CD14-positive monocyte (primary cell): ENCODE measurements around the gene RAB3C. TPM values are rescaled to one million over a fixed set of nuclear protein-coding genes. Genes with fewer than 3 reads are reported as not detected.

Experiments used
- DNase-seq, 3 donors: peaks; one replicate each; pipeline ENCODE4 v3.0.0-alpha.2; 2011 to 2022
- H2AFZ ChIP-seq: 2 replicates; pipeline ENCODE4 v1.6.0; 2012; ENCODE audit warnings: mild to moderate bottlenecking, low read depth, low read length, inconsistent platforms; ENCODE audit not compliant: insufficient read depth, poor library complexity, severe bottlenecking
- H3K27ac ChIP-seq, 2 donors: 1 replicate in 1 of 2; 2 replicates in 1 of 2; pipeline ENCODE4 v1.5.1; 2012 to 2013; ENCODE audit warnings: low read length in 2 of 2, control low read depth in 1 of 2, inconsistent platforms in 1 of 2, low read depth in 1 of 2, mild to moderate bottlenecking in 1 of 2
- H3K27me3 ChIP-seq, 2 donors: one replicate each; pipeline versions ENCODE4 v1.6.0 to v1.6.1; 2011 to 2013; ENCODE audit warnings: low read length in 2 of 2; ENCODE audit not compliant: control insufficient read depth in 2 of 2, insufficient read depth in 2 of 2
- H3K36me3 ChIP-seq, 2 donors: replicated peaks in 1 of 2; 1 replicate in 1 of 2; 2 replicates in 1 of 2; pipeline versions ENCODE4 v1.5.1 to v1.6.1; 2012 to 2013; ENCODE audit warnings: low read length in 2 of 2, control low read depth in 1 of 2, inconsistent platforms in 1 of 2, mild to moderate bottlenecking in 1 of 2; ENCODE audit not compliant: insufficient read depth in 2 of 2, control insufficient read depth in 1 of 2
- H3K4me1 ChIP-seq, 2 donors: 1 replicate in 1 of 2; 2 replicates in 1 of 2; pipeline versions ENCODE4 v1.5.1 to v1.6.1; 2012 to 2013; ENCODE audit warnings: low read length in 2 of 2, control low read depth in 1 of 2, inconsistent platforms in 1 of 2, mild to moderate bottlenecking in 1 of 2, moderate library complexity in 1 of 2; ENCODE audit not compliant: insufficient read depth in 2 of 2, control insufficient read depth in 1 of 2
- H3K4me2 ChIP-seq: replicated peaks from 2 replicates; pipeline ENCODE3; 2012; ENCODE audit warnings: low read length, moderate library complexity, mild to moderate bottlenecking; ENCODE audit not compliant: poor library complexity, severe bottlenecking; ENCODE audit errors: extremely low read depth
- H3K4me3 ChIP-seq, 3 experiments: fragments of 200-600 bp in 1 of 3; sonication (generic) in 1 of 3; replicated peaks in 1 of 3; 1 replicate in 2 of 3; 2 replicates in 1 of 3; pipeline ENCODE4 v1.5.1; 2011 to 2013; ENCODE audit warnings: low read length in 3 of 3, mild to moderate bottlenecking in 3 of 3, control low read depth in 2 of 3, low read depth in 2 of 3, inconsistent platforms in 1 of 3, moderate library complexity in 1 of 3
- H3K79me2 ChIP-seq: 2 replicates; pipeline ENCODE4 v1.6.0; 2012; ENCODE audit warnings: mild to moderate bottlenecking, control low read depth, inconsistent platforms, low read length, moderate library complexity; ENCODE audit not compliant: insufficient read depth
- H3K9ac ChIP-seq: 2 replicates; pipeline ENCODE4 v1.6.0; 2017; ENCODE audit warnings: low read length, mild to moderate bottlenecking; ENCODE audit not compliant: insufficient read depth, poor library complexity, severe bottlenecking
- H3K9me3 ChIP-seq, 2 donors: replicated peaks in 1 of 2; 1 replicate in 1 of 2; 2 replicates in 1 of 2; pipeline versions ENCODE4 v1.5.1 to v1.6.1; 2012 to 2013; ENCODE audit warnings: low read length in 2 of 2, control low read depth in 1 of 2; ENCODE audit not compliant: control insufficient read depth in 1 of 2, insufficient read depth in 1 of 2
- H4K20me1 ChIP-seq: 2 replicates; pipeline ENCODE4 v1.6.0; 2012; ENCODE audit warnings: mild to moderate bottlenecking, low read length, control low read depth, moderate library complexity; ENCODE audit not compliant: insufficient read depth
- H3K27ac Mint-ChIP-seq, 7 donors: one replicate each; pipeline ENCODE4 v1.8.0; 2020; ENCODE audit warnings: mild to moderate bottlenecking in 7 of 7, mixed read lengths in 7 of 7, moderate library complexity in 6 of 7, inconsistent platforms in 2 of 7
- H3K27me3 Mint-ChIP-seq, 3 donors: one replicate each; pipeline ENCODE4 v1.8.0; 2021 to 2022; ENCODE audit warnings: low read depth in 3 of 3, mild to moderate bottlenecking in 3 of 3, mixed read lengths in 3 of 3, moderate library complexity in 3 of 3, inconsistent platforms in 1 of 3
- H3K36me3 Mint-ChIP-seq, 2 donors: one replicate each; pipeline ENCODE4 v1.8.0; 2020; ENCODE audit warnings: mixed read lengths in 2 of 2, inconsistent platforms in 1 of 2, mild to moderate bottlenecking in 1 of 2
- H3K4me1 Mint-ChIP-seq: one replicate; pipeline ENCODE4 v1.8.0; 2020; ENCODE audit warnings: mild to moderate bottlenecking, mixed read lengths
- H3K4me3 Mint-ChIP-seq, 2 donors: one replicate each; pipeline ENCODE4 v1.8.0; 2020; ENCODE audit warnings: mild to moderate bottlenecking in 2 of 2, mixed read lengths in 2 of 2, moderate library complexity in 1 of 2
- H3K9me3 Mint-ChIP-seq, 7 donors: one replicate each; pipeline ENCODE4 v1.8.0; 2020 to 2022; ENCODE audit warnings: mixed read lengths in 7 of 7, mild to moderate bottlenecking in 6 of 7, moderate library complexity in 6 of 7, inconsistent platforms in 2 of 7
- CTCF ChIP-seq: fragments of 200-600 bp; IDR thresholded peaks from one replicate; pipeline ENCODE4 v1.8.0; 2022; ENCODE audit warnings: antibody characterized with exemption, mild to moderate bottlenecking
- WGBS: methylation state at CpG from one replicate; pipeline ENCODE4 v1.1.5; 2013; ENCODE audit warnings: missing lambda C conversion rate; ENCODE audit not compliant: insufficient coverage; 5-methylcytosine and 5-hydroxymethylcytosine counted together
- intact Hi-C, 2 donors: fragments of 100-400 bp; cut with micrococcal nuclease; formaldehyde crosslinking; loops; one replicate each; pipeline versions ENCODE4 v1.15.0 to v1.15.1; 2023
- polyA plus RNA-seq, 3 donors: library from polyadenylated mRNA; depleted of rRNA in 1 of 3; unstranded in 2 of 3; stranded (reverse) in 1 of 3; fragments of 300-500 nt in 2 of 3; fragments of >200 nt in 1 of 3; fragmentation: Illumina TruSeq in 2 of 3; gene quantifications; 1 replicate in 2 of 3; 2 replicates in 1 of 3; pipeline ENCODE4 v1.2.3, GENCODE V29; 2012 to 2021

The RAB3C gene
- polyA plus RNA-seq, 3 donors = under 0.01 to 0.81 TPM; not detected in 1

DNA sequence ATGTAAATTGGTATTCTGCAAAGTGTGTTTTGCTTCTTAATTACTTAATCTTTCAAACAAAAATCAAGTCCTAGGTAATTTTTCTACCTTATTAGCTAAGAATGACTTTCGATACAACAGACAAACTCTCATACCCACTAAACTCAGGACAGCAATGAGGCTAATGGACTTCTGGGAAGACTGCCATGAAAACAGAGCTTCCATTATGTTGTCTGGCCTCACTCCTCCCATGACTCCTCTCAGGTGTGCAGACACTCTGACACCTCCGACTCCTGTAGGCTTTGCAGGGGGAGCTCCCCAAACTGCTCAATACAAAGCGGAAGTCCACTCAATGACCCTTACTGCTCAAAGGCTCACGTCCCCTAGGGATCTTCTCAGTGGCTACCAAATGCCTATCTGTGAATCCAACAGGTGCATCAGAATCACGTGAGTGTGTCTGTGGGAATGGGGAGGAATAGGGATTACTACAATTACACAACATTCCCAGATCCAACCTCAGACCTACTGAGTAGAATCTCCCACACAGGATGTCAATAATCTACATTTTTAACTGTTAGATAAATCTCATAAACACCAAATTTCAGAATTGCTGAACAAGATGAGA, 289.9 kb downstream of the RAB3C start:
- Mint-ChIP-seq H3K4me1 (peaks cover 3% of the 10 kb centered on the region), H3K27me3 (peaks cover 0 to 5% (median 0%) of the 10 kb centered on the region in 3 donors), H3K9me3 (no peaks in the 10 kb centered on the region), H3K4me3 (no peak overlapping the region), H3K36me3 (no peaks in the 10 kb centered on the region), H3K27ac (no peak overlapping the region)
- Histone ChIP-seq H2AFZ (no peak overlapping the region), H3K9me3 (no peaks in the 10 kb centered on the region), H3K27ac (no peak overlapping the region), H3K9ac (no peak overlapping the region), H3K4me2 (no peak overlapping the region), H3K4me3 (no peak overlapping the region), H3K79me2 (no peaks in the 10 kb centered on the region), H3K4me1 (no peaks in the 10 kb centered on the region), H3K27me3 (no peaks in the 10 kb centered on the region), H3K36me3 (no peaks in the 10 kb centered on the region), H4K20me1 (no peaks in the 10 kb centered on the region)
- DNase-seq = no peak
- intact Hi-C loops = no loop called here
- TF ChIP-seq CTCF = no peak
- 100% methylated on average over 2 of the region's 5 CpGs for WGBS

DNA sequence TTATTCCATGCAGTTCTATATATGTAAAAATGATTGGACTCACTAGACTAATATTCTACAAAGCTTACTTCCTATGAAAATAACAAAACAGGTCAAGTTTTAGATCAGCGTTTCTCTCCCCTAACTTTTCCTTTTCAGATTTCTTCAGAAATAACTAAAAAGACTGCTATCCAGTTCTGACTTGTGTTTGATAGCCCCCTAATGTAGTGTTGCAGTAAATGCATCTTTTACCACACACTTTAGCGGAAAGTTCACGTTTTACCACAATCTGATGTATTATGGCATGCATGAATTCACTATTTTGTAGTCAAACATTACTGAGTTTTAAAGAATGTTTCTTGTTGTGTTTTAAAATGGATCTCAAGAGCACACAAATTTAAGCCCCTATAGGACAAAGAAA, 292.7 kb downstream of the RAB3C start:
- Histone ChIP-seq H4K20me1 (no peaks in the 10 kb centered on the region), H3K9ac (no peak overlapping the region), H2AFZ (no peak overlapping the region), H3K4me1 (no peaks in the 10 kb centered on the region), H3K36me3 (no peaks in the 10 kb centered on the region), H3K4me3 (no peak overlapping the region), H3K9me3 (no peaks in the 10 kb centered on the region), H3K79me2 (no peaks in the 10 kb centered on the region), H3K27me3 (no peaks in the 10 kb centered on the region), H3K4me2 (no peak overlapping the region), H3K27ac (no peak overlapping the region)
- H3K9me3 Mint-ChIP-seq = no peaks in the 10 kb centered on the region
- no peak for DNase-seq
- H3K36me3 Mint-ChIP-seq = no peaks in the 10 kb centered on the region
- H3K27ac Mint-ChIP-seq = no peak overlapping the region
- H3K27me3 Mint-ChIP-seq = no peaks in the 10 kb centered on the region
- peaks cover 3% of the 10 kb centered on the region for H3K4me1 Mint-ChIP-seq
- H3K4me3 Mint-ChIP-seq = no peak overlapping the region
- no CpG with 5 or more reads among the region's 3 CpGs for WGBS
- no peak for TF ChIP-seq CTCF
- intact Hi-C loops = no loop called here
